ENCODE results near the gene NMUR1. TPM values are rescaled to one million over a fixed set of nuclear protein-coding genes. Genes with fewer than 3 reads are reported as not detected.

Gene NMUR1
- total and polyA plus RNA-seq, 2 experiments from 2014 or later = 0.29 to 0.59 TPM

GRCh38 chr2:231576465-231576864, 46.2 kb upstream of the NMUR1 start (continued):
- TF ChIP-seq ZNF462 (CRISPR knock-in tag; IDR thresholded peaks at IDR 0.05) = no peak

GRCh38 chr2:231575612-231576256, 45.5 kb upstream of the NMUR1 start:
- H3K27me3 Mint-ChIP-seq (ENCODE audit: insufficient read depth, low read depth, poor library complexity) = peaks cover 11% of the 10 kb centered on the region
- peaks cover 52% of the 10 kb centered on the region for H3K4me1 Mint-ChIP-seq
- TF ChIP-seq JUNB (IDR thresholded peaks at IDR 0.05; ENCODE audit: unreplicated experiment) = no peak
- TF ChIP-seq NANOG (IDR thresholded peaks at IDR 0.05; ENCODE audit: borderline replicate concordance) = no peak
- TF ChIP-seq EZH2 (IDR thresholded peaks at IDR 0.05; ENCODE audit: low read depth, unreplicated experiment) = no peak
- no peak for TF ChIP-seq STAT1 (IDR thresholded peaks at IDR 0.05; ENCODE audit: unreplicated experiment)
- no peak for TF ChIP-seq ETS1 (IDR thresholded peaks at IDR 0.05)
- H3K9me3 Mint-ChIP-seq = peaks cover 13% of the 10 kb centered on the region
- Histone ChIP-seq H4K20me1 (replicated peaks; ENCODE audit: insufficient read depth) (no peaks in the 10 kb centered on the region), H3K4me2 (no peak overlapping the region), H3K9me2 (ENCODE audit: insufficient read depth) (peaks cover 6% of the 10 kb centered on the region), H2AFZ (peak overlapping the region; percentile 74), H3K4me3 (no peak overlapping the region), H3K36me3 (ENCODE audit: insufficient read depth) (no peaks in the 10 kb centered on the region), H3K79me2 (replicated peaks; ENCODE audit: insufficient read depth) (no peaks in the 10 kb centered on the region), H3K4me1 (ENCODE audit: insufficient read depth) (peaks cover 42% of the 10 kb centered on the region), H3F3A (replicated peaks; ENCODE audit: low read depth) (peaks cover 24% of the 10 kb centered on the region), H3K27ac (ENCODE audit: low read depth) (peak overlapping the region; percentile 98), H3K27me3 (ENCODE audit: insufficient read depth) (no peaks in the 10 kb centered on the region)
- H3K27ac Mint-ChIP-seq = no peak overlapping the region
- ATAC-seq (no peak), DNase-seq (ENCODE audit: low spot score) (no peak)
- H3K4me3 Mint-ChIP-seq = no peak overlapping the region
- peaks cover 8% of the 10 kb centered on the region for H3K36me3 Mint-ChIP-seq (ENCODE audit: low read depth)
